DMS153 (cell line): Measurements from ENCODE around the gene STOX1.
"Not testable (repeated sequence)": the region's sequence is repeated elsewhere in the genome, so short reads cannot be mapped to it uniquely, and the experiment has no call there.

ENCODE experiments used
- DNase-seq: peaks from one replicate; lab custom pipeline; 2025; lab: John Stamatoyannopoulos, UW

The STOX1 gene

DNA sequence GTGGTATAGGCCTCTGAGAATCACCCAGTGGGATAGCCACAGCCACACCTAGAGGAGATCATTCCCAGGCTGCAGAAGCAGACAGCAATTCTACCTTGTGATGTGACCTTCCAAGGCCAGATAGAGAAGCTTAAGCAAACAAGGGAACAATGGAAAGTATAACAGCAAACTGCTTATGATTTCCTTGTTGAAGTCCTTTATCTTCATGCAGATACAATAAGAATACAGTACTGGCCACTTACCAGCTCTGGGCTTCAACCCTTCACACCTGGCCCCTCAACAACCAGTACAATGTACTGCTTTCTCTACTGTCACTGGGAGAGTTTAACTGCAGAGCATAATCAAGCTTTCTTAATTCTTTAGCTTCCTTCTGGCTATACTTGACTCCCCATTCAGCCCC, 51.2 kb downstream of the STOX1 start:
- DNase-seq, result no peak

DNA sequence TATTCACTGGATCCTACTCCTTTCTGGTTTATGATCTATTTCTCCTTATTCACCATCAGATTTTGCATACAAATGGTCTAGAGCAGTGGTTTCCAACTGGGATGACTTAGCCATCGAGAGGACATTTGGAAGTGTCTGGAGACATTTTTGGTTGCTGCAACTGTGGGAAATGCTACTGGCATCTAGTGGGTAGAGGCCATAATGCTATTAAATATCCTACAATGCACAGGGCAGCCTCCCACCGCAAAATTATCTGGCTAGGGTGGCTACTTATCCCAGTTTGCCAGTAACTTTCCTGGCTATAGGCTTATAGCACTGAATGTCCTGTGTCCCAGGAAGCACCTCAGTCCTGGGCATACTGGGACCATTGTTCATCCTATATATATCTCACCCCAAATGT, 52.3 kb downstream of the STOX1 start:
- DNase-seq, result no peak

GRCh38 chr10:68880181-68880580, 52.9 kb downstream of the STOX1 start:
- no peak for DNase-seq

- no peak for DNase-seq
Observed at GRCh38 chr10:68895041-68895440, 67.7 kb downstream of the STOX1 start.

GRCh38 chr10:68897336-68897741, 70.0 kb downstream of the STOX1 start:
- peak; percentile 67 for DNase-seq

DNA sequence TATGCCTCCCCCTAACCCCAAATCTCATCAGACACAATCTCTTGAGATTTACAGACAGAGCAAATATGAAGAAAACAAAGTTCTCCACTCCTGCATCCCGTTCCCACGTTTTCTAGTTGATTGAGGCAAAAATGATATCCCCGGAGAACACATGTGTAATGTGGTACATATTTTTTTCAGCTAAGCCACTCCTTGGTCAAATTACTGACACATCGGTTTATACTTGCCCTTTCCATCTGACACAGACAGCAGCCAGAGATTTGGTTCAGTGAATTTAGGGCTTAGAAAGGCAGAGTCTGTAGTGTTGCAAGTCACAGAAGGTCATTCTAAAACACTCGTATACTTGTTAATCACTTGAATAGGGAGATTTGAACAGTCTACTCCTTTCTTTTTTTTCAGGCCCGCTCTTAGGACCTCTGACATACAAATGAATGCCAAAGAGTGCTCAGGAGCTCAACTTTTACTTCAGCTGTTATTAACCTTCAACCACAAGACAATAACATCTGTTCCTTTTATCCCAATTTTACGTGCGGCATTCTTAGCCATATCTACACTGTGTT, 71.9 kb downstream of the STOX1 start:
- no peak for DNase-seq

GRCh38 chr10:68900427-68901104, 73.2 kb downstream of the STOX1 start:
- DNase-seq, result peak; percentile 70

- peak; percentile 99 for DNase-seq
Observed at GRCh38 chr10:68901105-68901927, 74.0 kb downstream of the STOX1 start, which contains the start of gene DDX50. Gene DDX50 (plus strand): TSS chr10:68901315. CDS start chr10:68901385, 70 bp downstream.

- no peak for DNase-seq
Observed at GRCh38 chr10:68902382-68902781, 75.1 kb downstream of the STOX1 start.

DNA sequence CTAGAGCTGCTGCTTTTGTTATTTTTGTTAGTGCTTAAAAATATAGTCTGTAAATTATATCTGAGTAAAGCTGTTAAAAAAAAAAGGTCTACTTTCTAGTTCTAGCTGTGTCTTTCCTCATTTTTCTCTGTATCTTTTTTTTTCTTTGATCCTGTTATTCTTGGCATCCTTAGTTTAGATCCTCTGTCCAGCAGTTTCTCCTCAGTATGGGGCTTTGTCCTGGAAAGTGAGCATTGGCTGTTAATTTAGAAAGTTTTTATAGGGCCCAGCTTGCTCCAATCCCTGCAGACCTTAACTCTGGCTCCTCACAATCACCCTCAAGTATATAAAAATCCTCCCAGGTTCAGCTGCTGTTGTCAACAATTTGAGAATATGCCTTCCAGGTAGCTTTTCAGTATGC, 97.3 kb downstream of the STOX1 start:
- DNase-seq, result no peak

GRCh38 chr10:68925489-68925888, 98.2 kb downstream of the STOX1 start:
- no peak for DNase-seq

GRCh38 chr10:68929157-68929556, 101.8 kb downstream of the STOX1 start:
- not testable (repeated sequence) for DNase-seq

GRCh38 chr10:68929888-68930287, 102.6 kb downstream of the STOX1 start:
- not testable (repeated sequence) for DNase-seq

DNA sequence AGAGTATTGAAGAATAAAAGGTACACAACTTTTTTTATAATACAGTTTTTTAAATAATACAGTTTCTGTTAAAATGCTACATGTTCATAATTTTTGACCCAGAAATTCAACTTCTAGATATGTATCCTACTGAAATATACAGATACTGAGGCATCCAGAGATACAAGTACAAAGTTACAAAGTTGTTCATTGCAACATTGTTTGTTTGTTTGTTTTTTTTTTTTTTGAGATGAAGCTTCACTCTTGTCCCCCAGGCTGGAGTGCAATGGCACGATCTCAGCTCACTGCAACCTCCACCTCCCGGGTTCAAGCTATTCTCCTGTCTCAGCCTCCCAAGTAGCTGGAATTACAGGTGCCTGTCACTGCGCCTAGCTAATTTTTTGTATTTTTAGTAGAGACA, 105.5 kb downstream of the STOX1 start:
- DNase-seq, result not testable (repeated sequence)

- no peak for DNase-seq
Observed at GRCh38 chr10:68934994-68935393, 107.7 kb downstream of the STOX1 start.

DNA sequence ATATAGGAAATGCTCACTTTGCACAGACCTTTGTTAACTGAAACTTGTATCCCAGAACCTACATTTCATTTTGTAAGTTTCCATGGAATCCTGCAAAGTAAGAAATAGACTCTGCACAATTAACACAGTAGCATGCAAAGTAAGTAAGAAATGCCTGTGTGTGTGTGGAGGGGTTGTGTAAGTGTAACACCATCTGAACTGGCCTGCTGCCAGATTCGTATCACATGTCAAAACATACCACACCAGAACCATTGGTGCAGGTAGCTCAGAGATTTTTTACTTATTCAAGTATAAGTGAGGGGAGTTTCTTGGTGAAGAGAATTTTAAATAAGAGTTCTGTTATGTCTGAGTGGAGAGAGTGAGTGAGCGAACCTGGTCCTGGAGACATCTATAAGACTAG, 110.8 kb downstream of the STOX1 start:
- DNase-seq, result no peak

GRCh38 chr10:68938884-68939283, 111.6 kb downstream of the STOX1 start:
- DNase-seq, result no peak

- not testable (repeated sequence) for DNase-seq
Observed at GRCh38 chr10:68940917-68941316, 113.6 kb downstream of the STOX1 start.
